Stimulated activated memory B cell treated with anti-CD40 and anti-IgM and Interleukin-4, amounts not matched to agents 10 μg/mL and 1 μg/mL and 100 μg/mL, for 72 hours (primary cell): Measurements from ENCODE around the gene TRMT1.

ENCODE experiments used
- ATAC-seq: fragments of 150-1000 bp; cut with Tn5 transposase; 2 replicates; pipeline ENCODE4 v1.10.0; 2021
- H3K27ac Mint-ChIP-seq: one replicate; pipeline ENCODE4 v1.8.0; 2022; ENCODE audit warnings: mild to moderate bottlenecking, mixed read lengths
- H3K27me3 Mint-ChIP-seq: one replicate; pipeline ENCODE4 v1.8.0; 2022; ENCODE audit warnings: mixed read lengths
- H3K36me3 Mint-ChIP-seq: one replicate; pipeline ENCODE4 v1.8.0; 2022; ENCODE audit warnings: mixed read lengths
- H3K4me1 Mint-ChIP-seq: one replicate; pipeline ENCODE4 v1.8.0; 2022; ENCODE audit warnings: mixed read lengths
- H3K4me3 Mint-ChIP-seq: one replicate; pipeline ENCODE4 v1.8.0; 2022; ENCODE audit warnings: mild to moderate bottlenecking, moderate library complexity, mixed read lengths
- H3K9me3 Mint-ChIP-seq: one replicate; pipeline ENCODE4 v1.8.0; 2022; ENCODE audit warnings: mixed read lengths

TRMT1 gene

GRCh38 chr19:13135068-13136062 is 18.8 kb upstream of the TRMT1 start:
- H3K4me3 Mint-ChIP-seq: no peak overlapping the region
- ATAC-seq: no peak
- no peak overlapping the region for H3K27ac Mint-ChIP-seq
- no peaks in the 10 kb centered on the region for H3K9me3 Mint-ChIP-seq
- no peaks in the 10 kb centered on the region for H3K27me3 Mint-ChIP-seq
- H3K36me3 Mint-ChIP-seq: peaks cover 27% of the 10 kb centered on the region
- peaks cover 21% of the 10 kb centered on the region for H3K4me1 Mint-ChIP-seq

DNA sequence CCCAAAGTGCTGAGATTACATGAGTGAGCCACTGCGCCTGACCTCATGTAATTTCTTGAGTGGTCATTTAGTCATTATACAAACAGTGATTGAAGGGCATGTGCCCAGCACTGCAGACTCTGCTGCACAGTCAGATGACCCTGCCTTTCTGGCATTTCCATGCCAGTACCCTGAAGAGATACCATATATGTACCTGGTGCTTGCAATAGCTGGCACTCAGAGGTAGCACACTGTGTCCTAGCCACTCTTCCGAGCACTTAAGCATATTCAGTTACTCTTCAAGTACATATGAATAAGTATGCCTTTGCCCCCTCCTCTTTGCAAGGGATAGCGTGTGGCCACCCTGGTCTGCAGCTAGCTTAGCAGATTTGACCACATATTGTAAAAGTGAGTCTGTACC is 18.1 kb upstream of the TRMT1 start:
- no peak for ATAC-seq
- Mint-ChIP-seq H3K36me3 (peaks cover 27% of the 10 kb centered on the region), H3K27ac (no peak overlapping the region), H3K4me1 (peaks cover 21% of the 10 kb centered on the region), H3K9me3 (no peaks in the 10 kb centered on the region), H3K27me3 (no peaks in the 10 kb centered on the region), H3K4me3 (no peak overlapping the region)

DNA sequence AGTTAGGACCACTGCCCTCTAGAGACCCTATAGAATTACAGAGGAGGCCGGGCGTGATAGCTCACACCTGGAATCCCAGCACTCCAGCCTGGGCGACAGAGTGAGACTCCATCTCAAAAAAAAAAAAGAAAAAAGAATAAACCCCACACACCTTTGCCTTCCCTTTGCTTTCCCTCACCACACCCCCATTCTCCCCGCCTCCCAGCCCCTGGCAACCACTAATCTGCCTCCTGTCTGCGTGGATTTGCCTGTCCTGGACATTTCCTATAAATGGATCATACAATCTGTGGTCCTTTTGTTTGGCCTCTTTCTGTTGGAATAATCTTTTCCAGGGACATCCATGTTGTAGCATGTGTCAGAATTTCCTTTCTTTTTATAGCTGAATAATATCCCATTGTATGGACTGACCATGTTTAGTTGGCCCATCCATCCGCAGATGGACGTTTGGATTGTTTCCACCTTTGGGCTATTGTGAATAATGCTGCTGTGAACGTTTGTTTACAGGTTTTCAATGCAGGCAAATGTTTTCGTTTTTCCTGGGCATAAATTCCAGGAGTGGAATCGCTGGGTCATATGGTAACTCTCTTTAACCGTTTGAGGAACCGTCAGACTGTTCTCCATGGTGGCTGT is 16.8 kb upstream of the TRMT1 start:
- H3K27me3 Mint-ChIP-seq: no peaks in the 10 kb centered on the region
- H3K4me1 Mint-ChIP-seq: peaks cover 28% of the 10 kb centered on the region
- peaks cover 21% of the 10 kb centered on the region for H3K36me3 Mint-ChIP-seq
- ATAC-seq: no peak
- no peak overlapping the region for H3K4me3 Mint-ChIP-seq
- H3K27ac Mint-ChIP-seq: no peak overlapping the region
- H3K9me3 Mint-ChIP-seq: no peaks in the 10 kb centered on the region

DNA sequence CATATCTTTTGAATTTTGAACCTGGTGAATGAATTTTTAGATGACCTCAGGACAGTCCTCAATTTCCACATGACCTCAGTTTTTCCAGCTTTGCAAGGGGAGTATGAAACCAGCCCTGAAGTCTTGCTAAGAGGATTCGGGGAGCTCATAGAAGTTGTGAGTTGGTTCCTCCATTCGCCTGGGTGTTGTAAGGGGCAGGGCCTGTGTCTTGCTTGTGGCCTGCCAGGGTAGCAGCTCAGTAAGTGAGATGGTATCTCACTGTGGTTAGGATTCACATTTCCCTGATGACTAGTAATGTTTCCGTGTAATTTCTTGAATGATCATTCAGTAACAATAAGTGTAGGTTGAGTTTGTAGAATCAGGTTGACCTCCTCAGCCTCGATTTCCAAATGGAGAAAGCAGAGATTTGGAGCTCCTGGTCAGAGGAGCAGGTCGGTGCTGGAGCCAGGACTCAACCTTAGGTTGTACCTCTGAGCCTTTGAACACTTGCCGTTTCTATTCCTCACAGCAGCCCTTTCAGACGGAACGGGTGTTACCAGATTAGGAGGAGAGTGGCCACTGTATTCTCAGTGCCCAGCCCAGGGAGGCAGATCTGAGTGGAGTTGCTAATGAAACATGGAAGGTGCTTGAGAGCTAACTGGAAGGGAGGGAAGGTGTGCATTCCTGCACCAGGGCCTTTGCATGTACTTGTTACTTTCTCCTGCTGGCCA is 16.1 kb upstream of the TRMT1 start:
- Mint-ChIP-seq H3K27ac (peak overlapping the region; percentile 28), H3K27me3 (no peaks in the 10 kb centered on the region), H3K4me1 (peaks cover 33% of the 10 kb centered on the region), H3K9me3 (no peaks in the 10 kb centered on the region), H3K4me3 (no peak overlapping the region), H3K36me3 (peaks cover 16% of the 10 kb centered on the region)
- no peak for ATAC-seq

- ATAC-seq: no peak
- Mint-ChIP-seq H3K4me1 (peaks cover 45% of the 10 kb centered on the region), H3K4me3 (no peak overlapping the region)
These were observed 14.4 kb upstream of the TRMT1 start for GRCh38 chr19:13130886-13131490.

DNA sequence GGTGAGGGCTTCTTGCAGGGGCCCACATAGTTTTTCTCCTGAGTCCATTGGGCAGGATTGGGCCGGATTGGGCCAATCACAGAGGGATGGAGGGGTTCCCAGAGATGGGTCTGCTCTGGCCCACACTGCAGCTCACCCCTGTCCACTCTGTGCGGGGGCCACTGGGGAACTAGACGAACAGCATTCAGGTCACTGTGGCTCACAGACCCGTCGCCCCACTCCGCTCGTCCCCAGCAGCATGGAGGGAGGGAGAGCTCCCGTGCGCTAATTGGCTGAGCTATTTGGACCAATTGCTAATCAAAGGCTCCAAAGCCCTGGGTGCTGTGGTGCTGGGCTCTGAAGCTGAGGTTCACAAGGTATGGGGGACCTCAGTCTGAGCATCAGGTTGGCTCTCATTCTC is 12.8 kb upstream of the TRMT1 start:
- no peak overlapping the region for H3K4me3 Mint-ChIP-seq
- no peaks in the 10 kb centered on the region for H3K27me3 Mint-ChIP-seq
- peak; percentile 8 for ATAC-seq
- no peaks in the 10 kb centered on the region for H3K9me3 Mint-ChIP-seq
- no peak overlapping the region for H3K27ac Mint-ChIP-seq
- H3K36me3 Mint-ChIP-seq: peaks cover 4% of the 10 kb centered on the region
- H3K4me1 Mint-ChIP-seq: peaks cover 45% of the 10 kb centered on the region

More at GRCh38 chr19:13130886-13131490, 14.4 kb upstream of the TRMT1 start:
- Mint-ChIP-seq H3K9me3 (no peaks in the 10 kb centered on the region), H3K27me3 (no peaks in the 10 kb centered on the region), H3K36me3 (peaks cover 4% of the 10 kb centered on the region), H3K27ac (peak overlapping the region; percentile 2)

- no peak for ATAC-seq
- peak overlapping the region; percentile 57 for H3K27ac Mint-ChIP-seq
- H3K27me3 Mint-ChIP-seq: no peaks in the 10 kb centered on the region
- no peaks in the 10 kb centered on the region for H3K9me3 Mint-ChIP-seq
- peaks cover 46% of the 10 kb centered on the region for H3K4me1 Mint-ChIP-seq
- no peak overlapping the region for H3K4me3 Mint-ChIP-seq
- peaks cover 8% of the 10 kb centered on the region for H3K36me3 Mint-ChIP-seq
These were observed 12.0 kb upstream of the TRMT1 start for GRCh38 chr19:13128583-13128982.

GRCh38 chr19:13127811-13128575 is 11.5 kb upstream of the TRMT1 start:
- peak overlapping the region; percentile 57 for H3K27ac Mint-ChIP-seq
- ATAC-seq: no peak
- no peaks in the 10 kb centered on the region for H3K9me3 Mint-ChIP-seq
- H3K27me3 Mint-ChIP-seq: no peaks in the 10 kb centered on the region
- peaks cover 9% of the 10 kb centered on the region for H3K36me3 Mint-ChIP-seq
- H3K4me3 Mint-ChIP-seq: no peak overlapping the region
- peaks cover 50% of the 10 kb centered on the region for H3K4me1 Mint-ChIP-seq

- H3K4me1 Mint-ChIP-seq: peaks cover 52% of the 10 kb centered on the region
- no peak for ATAC-seq
- no peak overlapping the region for H3K4me3 Mint-ChIP-seq
- H3K27ac Mint-ChIP-seq: peak overlapping the region; percentile 57
- no peaks in the 10 kb centered on the region for H3K27me3 Mint-ChIP-seq
- no peaks in the 10 kb centered on the region for H3K9me3 Mint-ChIP-seq
- peaks cover 9% of the 10 kb centered on the region for H3K36me3 Mint-ChIP-seq
These were observed 10.5 kb upstream of the TRMT1 start for GRCh38 chr19:13127051-13127450.

DNA sequence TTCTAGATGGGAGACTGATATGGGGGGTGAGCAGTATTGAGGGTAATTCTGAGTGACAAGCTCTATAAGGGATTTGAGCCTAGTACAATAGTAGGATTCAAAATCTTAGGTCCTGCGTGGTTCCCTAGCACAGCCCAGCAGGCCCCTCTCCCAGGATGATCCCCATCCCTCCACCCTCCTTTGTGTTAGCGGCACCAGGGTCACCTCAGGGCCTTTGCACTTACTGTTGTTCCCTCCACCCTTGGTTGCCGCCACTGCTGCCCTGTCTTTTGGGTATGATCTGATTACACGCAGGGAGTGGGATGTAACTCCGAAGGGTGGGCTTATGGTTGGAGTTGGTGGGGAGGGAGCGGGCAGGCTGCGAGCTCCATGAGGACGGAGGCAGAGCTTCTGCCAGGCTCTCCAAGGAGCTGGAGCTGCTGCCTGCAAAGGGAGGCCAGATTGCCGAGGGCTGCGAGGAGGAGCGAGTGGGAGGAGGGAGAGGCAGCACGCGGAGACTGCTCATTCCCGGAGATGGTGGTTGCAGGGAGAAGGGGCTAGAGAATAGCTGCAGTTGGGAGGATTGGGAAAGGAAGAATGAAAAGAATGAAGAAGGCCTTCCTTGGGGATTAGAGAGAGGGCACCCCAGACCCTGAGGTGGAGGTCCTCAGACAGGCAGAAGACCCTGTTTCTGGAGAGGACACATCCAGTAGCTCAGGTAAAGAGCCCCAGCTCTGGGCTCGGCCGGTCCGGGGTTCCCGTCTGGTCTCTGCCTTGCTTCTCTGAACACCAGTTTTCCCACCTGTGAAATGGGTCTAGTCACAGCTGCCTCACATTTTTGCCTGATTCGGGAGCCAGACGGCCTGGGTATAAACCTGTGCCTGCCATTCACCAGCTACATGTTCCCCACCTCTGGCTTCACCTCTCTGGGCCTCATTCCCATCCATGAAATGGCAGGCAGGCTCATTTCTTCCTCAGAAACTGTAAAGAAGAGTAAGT is 6.7 kb upstream of the TRMT1 start:
- Mint-ChIP-seq H3K9me3 (no peaks in the 10 kb centered on the region), H3K4me1 (peaks cover 68% of the 10 kb centered on the region), H3K27ac (peak overlapping the region; percentile 84), H3K4me3 (no peak overlapping the region), H3K36me3 (peaks cover 9% of the 10 kb centered on the region), H3K27me3 (no peaks in the 10 kb centered on the region)
- no peak for ATAC-seq

- H3K27me3 Mint-ChIP-seq: no peaks in the 10 kb centered on the region
- peaks cover 65% of the 10 kb centered on the region for H3K4me1 Mint-ChIP-seq
- no peaks in the 10 kb centered on the region for H3K9me3 Mint-ChIP-seq
- peak overlapping the region; percentile 84 for H3K27ac Mint-ChIP-seq
- peak overlapping the region; percentile 44 for H3K4me3 Mint-ChIP-seq
- ATAC-seq: peak; percentile 28
- H3K36me3 Mint-ChIP-seq: peaks cover 5% of the 10 kb centered on the region
These were observed 5.8 kb upstream of the TRMT1 start for GRCh38 chr19:13122275-13122878.

GRCh38 chr19:13121551-13122274 is 5.2 kb upstream of the TRMT1 start:
- no peaks in the 10 kb centered on the region for H3K9me3 Mint-ChIP-seq
- H3K27ac Mint-ChIP-seq: peak overlapping the region; percentile 84
- H3K27me3 Mint-ChIP-seq: no peaks in the 10 kb centered on the region
- H3K4me1 Mint-ChIP-seq: peaks cover 67% of the 10 kb centered on the region
- H3K36me3 Mint-ChIP-seq: peaks cover 5% of the 10 kb centered on the region
- peak; percentile 32 for ATAC-seq
- peak overlapping the region; percentile 44 for H3K4me3 Mint-ChIP-seq

DNA sequence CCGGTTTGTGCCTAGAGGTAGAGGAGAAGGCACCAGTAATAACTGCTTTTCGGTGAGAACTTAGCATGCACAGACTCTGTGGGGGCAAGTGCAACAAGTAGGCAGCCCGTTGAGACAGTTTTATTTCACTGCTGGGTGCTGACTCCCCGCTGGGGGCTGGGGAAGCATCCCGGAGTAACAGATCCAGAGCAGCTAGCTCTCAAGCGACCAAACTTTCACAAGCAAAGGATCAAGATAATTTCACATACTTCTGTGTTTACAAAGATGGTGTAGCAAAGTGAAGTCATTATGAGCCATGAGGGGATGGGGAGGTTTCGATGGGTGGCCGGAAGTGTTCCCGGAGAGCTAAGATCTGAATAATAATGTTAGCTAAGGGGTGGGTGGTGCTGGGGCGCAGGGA is 4.3 kb upstream of the TRMT1 start:
- Mint-ChIP-seq H3K36me3 (peaks cover 5% of the 10 kb centered on the region), H3K27me3 (no peaks in the 10 kb centered on the region), H3K27ac (peak overlapping the region; percentile 84), H3K4me1 (peaks cover 67% of the 10 kb centered on the region), H3K4me3 (peak overlapping the region; percentile 45), H3K9me3 (no peaks in the 10 kb centered on the region)
- ATAC-seq: no peak
